Naive thymus-derived CD8-positive, alpha-beta T cell (primary cell): ENCODE data around the gene DOCK8. TPM values are rescaled to one million over a fixed set of nuclear protein-coding genes. Genes with fewer than 3 reads are reported as not detected.

Experiments
- ATAC-seq, 2 donors: fragments of 150-1000 bp; cut with Tn5 transposase in 1 of 2; sonication (Bioruptor Pico), chemical (Tn5 transposase) in 1 of 2; 1 replicate in 1 of 2; 2 replicates in 1 of 2; pipeline ENCODE4 v1.10.0; 2021; ENCODE audit warnings: mild to moderate bottlenecking in 2 of 2, moderate library complexity in 2 of 2
- POLR2A ChIA-PET: fragments of 350-600 bp; sonication (Branson Sonifier 250); formaldehyde crosslinking; loops from one replicate; lab custom pipeline; 2021; ENCODE audit warnings: antibody characterized with exemption; lab: Charles Lee
- DNase-seq, 10 donors: peaks; one replicate each; pipeline versions ENCODE4 v3.0.0 to v3.0.0-alpha.2; 2020 to 2022
- H3K27ac Mint-ChIP-seq, 10 donors: one replicate each; pipeline ENCODE4 v1.8.0; 2020 to 2022; ENCODE audit warnings: mild to moderate bottlenecking in 10 of 10, mixed read lengths in 10 of 10, moderate library complexity in 4 of 10, inconsistent platforms in 1 of 10
- H3K27me3 Mint-ChIP-seq, 5 donors: one replicate each; pipeline ENCODE4 v1.8.0; 2021 to 2022; ENCODE audit warnings: mixed read lengths in 5 of 5
- H3K36me3 Mint-ChIP-seq, 3 donors: one replicate each; pipeline ENCODE4 v1.8.0; 2020 to 2022; ENCODE audit warnings: mixed read lengths in 3 of 3, mild to moderate bottlenecking in 2 of 3, inconsistent platforms in 1 of 3
- H3K4me1 Mint-ChIP-seq, 4 donors: one replicate each; pipeline ENCODE4 v1.8.0; 2021 to 2022; ENCODE audit warnings: mixed read lengths in 4 of 4
- H3K4me3 Mint-ChIP-seq, 10 donors: one replicate each; pipeline ENCODE4 v1.8.0; 2020 to 2022; ENCODE audit warnings: mild to moderate bottlenecking in 10 of 10, mixed read lengths in 10 of 10, moderate library complexity in 6 of 10, inconsistent platforms in 1 of 10
- H3K9me3 Mint-ChIP-seq, 9 donors: one replicate each; pipeline ENCODE4 v1.8.0; 2020 to 2022; ENCODE audit warnings: mixed read lengths in 9 of 9, mild to moderate bottlenecking in 3 of 9, inconsistent platforms in 1 of 9, moderate library complexity in 1 of 9
- polyA plus RNA-seq, 3 donors: library from polyadenylated mRNA; unstranded; fragments of 300-500 nt; fragmentation: Illumina TruSeq; gene quantifications; one replicate each; pipeline ENCODE4 v1.2.3, GENCODE V29; 2021
- total RNA-seq, 8 experiments: library from RNA in 2 of 8; stranded (reverse) in 2 of 8; gene quantifications; one replicate each; pipeline ENCODE4 v1.2.3 and lab custom pipeline; 2021 to 2026

Gene DOCK8
- total and polyA plus RNA-seq, 5 experiments from 2014 or later: 41.5 to 224 (median 52.2) TPM

DNA sequence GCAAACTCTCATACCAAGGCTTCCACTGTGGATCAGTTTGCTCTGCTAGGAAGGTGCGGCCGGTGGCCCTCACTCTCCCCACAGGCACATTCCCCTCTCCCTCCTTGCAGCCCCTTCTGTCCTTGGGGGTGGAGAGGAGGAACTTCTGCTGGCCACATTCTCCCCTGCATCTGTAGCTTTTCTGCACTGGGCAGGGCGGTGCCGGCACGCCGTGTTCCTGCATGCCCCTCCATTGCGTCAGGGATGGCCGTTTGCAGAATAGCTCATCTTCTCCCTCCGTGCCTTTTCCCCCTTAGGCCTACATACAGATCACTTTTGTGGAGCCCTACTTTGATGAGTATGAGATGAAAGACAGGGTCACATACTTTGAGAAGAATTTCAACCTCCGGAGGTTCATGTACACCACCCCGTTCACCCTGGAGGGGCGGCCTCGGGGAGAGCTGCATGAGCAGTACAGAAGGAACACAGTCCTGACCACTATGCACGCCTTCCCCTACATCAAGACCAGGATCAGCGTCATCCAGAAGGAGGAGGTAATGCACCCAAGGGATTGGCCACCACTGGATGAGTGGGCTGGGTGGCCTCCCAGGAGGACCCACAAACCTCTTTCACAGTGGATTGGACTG lies 231.5 kb downstream of the DOCK8 start:
- Mint-ChIP-seq H3K9me3 (no peaks in the 10 kb centered on the region), H3K27ac (peak overlapping the region in 3 of 10 donors; percentile 37 to 54 (median 49)), H3K4me3 (peak overlapping the region in 2 of 10 donors; percentile 4 to 38), H3K27me3 (no peaks in the 10 kb centered on the region), H3K4me1 (peaks cover 5 to 30% (median 25%) of the 10 kb centered on the region in 4 donors), H3K36me3 (peaks cover under 1 to 85% (median 41%) of the 10 kb centered on the region in 3 donors)
- DNase-seq (no peak), ATAC-seq (no peak)
- POLR2A ChIA-PET: no interaction called here

DNA sequence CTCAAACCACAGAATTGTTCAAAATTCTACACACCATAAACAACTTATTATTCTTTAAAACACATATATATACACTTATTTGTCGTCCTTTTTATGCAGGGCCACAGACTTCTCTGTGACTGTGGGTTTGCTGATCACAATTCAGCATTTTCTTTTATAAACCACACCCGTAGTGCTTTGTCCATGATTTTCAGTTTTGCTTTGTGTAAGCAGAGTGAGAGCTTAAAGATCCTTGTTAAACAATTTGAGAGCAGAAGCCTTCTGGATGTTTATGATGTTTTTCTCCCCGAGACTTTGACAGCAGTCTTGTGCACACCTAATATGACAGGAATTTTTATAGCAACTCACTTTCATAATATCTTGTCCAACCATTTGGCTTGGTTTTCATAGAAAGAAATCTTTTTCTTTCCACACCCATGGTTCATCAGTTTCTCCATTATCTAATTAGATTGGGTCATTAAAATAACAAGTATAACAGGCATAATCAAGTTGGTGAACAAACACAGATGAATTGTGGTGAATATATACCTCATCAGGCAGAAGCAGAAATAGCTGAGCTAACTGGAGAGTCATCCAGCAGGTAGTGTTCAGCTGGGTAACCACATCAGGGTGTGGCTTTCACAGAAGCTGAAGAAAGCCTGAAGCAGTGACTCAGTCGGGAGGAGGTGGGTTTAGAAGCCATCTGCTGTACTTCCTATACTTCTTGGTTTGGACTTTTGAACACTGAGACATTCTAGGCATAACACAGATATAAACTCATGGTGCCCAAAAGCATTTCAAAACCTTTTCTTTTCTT lies 232.8 kb downstream of the DOCK8 start:
- peak; percentile 98 to 99 for ATAC-seq
- peak overlapping the region; percentile 38 to 88 (median 78) for H3K27ac Mint-ChIP-seq
- POLR2A ChIA-PET: no interaction called here
- peak overlapping the region in 2 of 10 donors; percentile 5 to 8 for H3K4me3 Mint-ChIP-seq
- no peaks in the 10 kb centered on the region for H3K27me3 Mint-ChIP-seq
- H3K4me1 Mint-ChIP-seq: peaks cover 5 to 27% (median 25%) of the 10 kb centered on the region in 4 donors
- H3K36me3 Mint-ChIP-seq: peaks cover 0 to 84% (median 35%) of the 10 kb centered on the region in 3 donors
- peak in 9 of 10 donors; percentile 17 to 73 (median 47) for DNase-seq
- H3K9me3 Mint-ChIP-seq: no peaks in the 10 kb centered on the region

GRCh38 chr9:450057-450456 lies 235.4 kb downstream of the DOCK8 start:
- H3K9me3 Mint-ChIP-seq: no peaks in the 10 kb centered on the region
- DNase-seq (no peak), ATAC-seq (no peak)
- POLR2A ChIA-PET: no interaction called here
- H3K27ac Mint-ChIP-seq: no peak overlapping the region
- H3K4me3 Mint-ChIP-seq: no peak overlapping the region
- H3K36me3 Mint-ChIP-seq: peaks cover 0 to 84% (median 31%) of the 10 kb centered on the region in 3 donors
- H3K4me1 Mint-ChIP-seq: peaks cover 5 to 27% (median 24%) of the 10 kb centered on the region in 4 donors
- H3K27me3 Mint-ChIP-seq: no peaks in the 10 kb centered on the region

DNA sequence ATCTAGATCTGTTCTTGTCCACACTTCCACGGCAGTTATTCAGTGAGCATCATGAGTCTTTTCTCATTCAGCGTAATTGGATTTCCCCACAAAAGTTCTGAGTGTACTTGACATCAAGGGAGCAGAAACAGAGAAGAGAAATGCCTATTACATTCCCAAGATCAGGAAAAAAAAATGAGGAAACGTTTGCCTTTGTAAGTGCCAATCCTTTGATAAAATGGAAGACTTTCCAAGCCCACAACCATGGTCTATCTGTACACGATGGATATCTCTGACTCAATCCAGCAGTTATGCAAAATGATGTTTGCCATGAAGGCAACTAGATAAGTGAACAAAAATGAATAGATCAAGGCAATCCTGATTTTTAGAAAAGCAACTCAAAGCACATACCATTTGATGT lies 235.9 kb downstream of the DOCK8 start:
- peaks cover 5 to 25% (median 21%) of the 10 kb centered on the region in 4 donors for H3K4me1 Mint-ChIP-seq
- no peaks in the 10 kb centered on the region for H3K27me3 Mint-ChIP-seq
- H3K9me3 Mint-ChIP-seq: no peaks in the 10 kb centered on the region
- no peak overlapping the region for H3K27ac Mint-ChIP-seq
- no peak overlapping the region for H3K4me3 Mint-ChIP-seq
- POLR2A ChIA-PET: no interaction called here
- ATAC-seq (no peak), DNase-seq (no peak)
- peaks cover 0 to 83% (median 26%) of the 10 kb centered on the region in 3 donors for H3K36me3 Mint-ChIP-seq

DNA sequence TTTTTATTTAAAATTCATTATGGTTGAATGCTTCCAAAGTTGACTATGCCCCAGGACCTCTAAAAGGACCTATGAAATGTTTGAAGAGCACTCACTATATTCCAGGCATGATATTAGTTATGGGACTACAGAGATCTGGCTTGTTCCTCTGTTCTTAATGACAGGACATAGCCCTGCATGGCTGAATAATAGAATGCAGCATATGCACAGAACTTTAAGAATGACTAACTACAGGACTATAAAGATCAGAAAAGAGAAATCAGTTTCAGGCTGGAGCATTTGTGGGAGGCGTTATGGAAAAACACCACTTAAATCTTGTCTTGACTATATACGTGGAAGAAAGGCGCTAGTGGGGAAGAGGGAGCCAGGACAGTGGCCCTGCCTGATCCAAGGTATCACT lies 239.2 kb downstream of the DOCK8 start:
- Mint-ChIP-seq H3K36me3 (peaks cover 0 to 88% (median 28%) of the 10 kb centered on the region in 3 donors), H3K27ac (peak overlapping the region in 1 of 10 donors; percentile 49), H3K4me1 (peaks cover 3 to 14% (median 7%) of the 10 kb centered on the region in 4 donors), H3K9me3 (no peaks in the 10 kb centered on the region), H3K27me3 (no peaks in the 10 kb centered on the region), H3K4me3 (no peak overlapping the region)
- POLR2A ChIA-PET: no interaction called here
- no peak for DNase-seq
- no peak for ATAC-seq

DNA sequence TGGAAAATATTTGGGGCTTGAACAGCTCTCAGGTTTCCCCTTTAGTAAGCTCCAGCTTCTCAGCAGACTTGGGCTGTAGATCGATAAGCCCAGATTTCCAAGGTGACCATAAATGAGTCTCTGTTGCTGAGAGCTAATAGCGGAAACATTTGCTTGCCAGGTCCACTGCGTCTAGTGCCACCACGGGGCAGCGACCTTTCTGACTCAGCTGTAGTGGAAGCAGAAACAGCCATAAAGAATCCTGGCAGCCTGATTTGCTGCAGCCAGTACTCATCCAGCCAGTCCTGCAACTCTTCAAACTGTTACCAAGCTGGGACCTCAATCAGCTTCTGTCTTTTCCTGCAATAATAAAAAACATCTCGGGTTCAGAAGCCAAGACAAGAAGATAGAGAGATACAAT lies 241.7 kb downstream of the DOCK8 start:
- H3K27ac Mint-ChIP-seq: no peak overlapping the region
- no peaks in the 10 kb centered on the region for H3K9me3 Mint-ChIP-seq
- ATAC-seq (no peak), DNase-seq (no peak)
- H3K36me3 Mint-ChIP-seq: peaks cover 5 to 83% (median 22%) of the 10 kb centered on the region in 3 donors
- H3K4me3 Mint-ChIP-seq: no peak overlapping the region
- H3K27me3 Mint-ChIP-seq: no peaks in the 10 kb centered on the region
- peaks cover 3 to 29% (median 14%) of the 10 kb centered on the region in 4 donors for H3K4me1 Mint-ChIP-seq
- POLR2A ChIA-PET: no interaction called here

- H3K4me1 Mint-ChIP-seq: peaks cover 5 to 29% (median 15%) of the 10 kb centered on the region in 4 donors
- peaks cover 5 to 83% (median 13%) of the 10 kb centered on the region in 3 donors for H3K36me3 Mint-ChIP-seq
- no peaks in the 10 kb centered on the region for H3K27me3 Mint-ChIP-seq
- ATAC-seq: no peak
- POLR2A ChIA-PET: no interaction called here
- H3K4me3 Mint-ChIP-seq: no peak overlapping the region
- H3K27ac Mint-ChIP-seq: peak overlapping the region in 6 of 10 donors; percentile 10 to 83 (median 64)
- DNase-seq: no peak
- H3K9me3 Mint-ChIP-seq: no peaks in the 10 kb centered on the region
Observed at GRCh38 chr9:458590-458989, 243.9 kb downstream of the DOCK8 start.

GRCh38 chr9:459491-460444 lies 245.1 kb downstream of the DOCK8 start:
- POLR2A ChIA-PET: interaction anchor here (1.6 kb wide), 1 partner anchor 11 kb away, joined by 7 read pairs; no protein-coding TSS in a partner anchor
- Mint-ChIP-seq H3K9me3 (no peaks in the 10 kb centered on the region), H3K4me3 (no peak overlapping the region), H3K4me1 (peaks cover 6 to 29% (median 15%) of the 10 kb centered on the region in 4 donors), H3K36me3 (peaks cover 5 to 83% (median 18%) of the 10 kb centered on the region in 3 donors), H3K27ac (peak overlapping the region in 7 of 10 donors; percentile 8 to 79 (median 71)), H3K27me3 (no peaks in the 10 kb centered on the region)
- ATAC-seq (peak; percentile 28 to 30), DNase-seq (no peak)

GRCh38 chr9:462121-462520 lies 247.5 kb downstream of the DOCK8 start:
- Mint-ChIP-seq H3K36me3 (peaks cover 15 to 75% (median 26%) of the 10 kb centered on the region in 3 donors), H3K27me3 (no peaks in the 10 kb centered on the region), H3K4me1 (peaks cover 6 to 29% (median 12%) of the 10 kb centered on the region in 4 donors), H3K27ac (peak overlapping the region in 7 of 10 donors; percentile 11 to 76 (median 43)), H3K9me3 (no peaks in the 10 kb centered on the region), H3K4me3 (no peak overlapping the region)
- POLR2A ChIA-PET: no interaction called here
- no peak for DNase-seq
- no peak for ATAC-seq

GRCh38 chr9:462606-463005 lies 247.9 kb downstream of the DOCK8 start:
- DNase-seq (no peak), ATAC-seq (no peak)
- no peak overlapping the region for H3K4me3 Mint-ChIP-seq
- no peaks in the 10 kb centered on the region for H3K27me3 Mint-ChIP-seq
- H3K27ac Mint-ChIP-seq: peak overlapping the region in 8 of 10 donors; percentile 19 to 85 (median 70)
- peaks cover 15 to 70% (median 22%) of the 10 kb centered on the region in 3 donors for H3K36me3 Mint-ChIP-seq
- POLR2A ChIA-PET: no interaction called here
- peaks cover 3 to 26% (median 11%) of the 10 kb centered on the region in 4 donors for H3K4me1 Mint-ChIP-seq
- no peaks in the 10 kb centered on the region for H3K9me3 Mint-ChIP-seq

DNA sequence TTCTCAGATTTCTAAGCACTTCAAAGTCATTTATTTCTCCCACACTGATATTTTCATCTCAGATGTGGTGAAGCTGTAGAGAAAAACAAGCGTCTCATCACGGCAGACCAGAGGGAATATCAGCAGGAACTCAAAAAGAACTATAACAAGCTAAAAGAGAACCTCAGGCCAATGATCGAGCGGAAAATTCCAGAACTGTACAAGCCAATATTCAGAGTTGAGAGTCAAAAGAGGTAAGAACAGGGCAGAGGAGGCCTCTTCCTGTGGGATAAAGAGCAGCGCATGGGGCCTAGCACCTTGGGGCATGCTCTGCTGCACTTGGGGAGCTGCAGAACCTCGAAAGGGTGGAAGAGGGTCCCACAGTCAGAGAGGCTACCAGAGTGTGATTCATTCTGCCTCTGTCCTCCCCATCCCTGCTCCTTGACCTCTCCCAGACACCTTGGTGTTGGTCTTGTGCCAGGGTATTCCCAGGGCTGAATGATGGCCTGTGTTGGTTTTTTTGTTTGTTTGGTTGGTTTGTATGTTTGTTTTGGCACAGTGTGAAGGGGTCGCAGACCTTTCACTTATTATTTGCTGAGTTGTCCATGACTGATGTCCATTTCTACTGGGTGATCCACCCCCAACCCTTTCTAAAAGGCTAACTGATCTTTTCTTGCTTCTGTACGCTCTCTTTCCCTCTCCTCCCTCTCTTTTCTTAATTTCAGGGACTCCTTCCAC lies 248.9 kb downstream of the DOCK8 start:
- H3K4me3 Mint-ChIP-seq: no peak overlapping the region

More for the DNA sequence above, 248.9 kb downstream of the DOCK8 start:
- H3K36me3 Mint-ChIP-seq: peaks cover 15 to 60% (median 19%) of the 10 kb centered on the region in 3 donors
- DNase-seq: no peak
- ATAC-seq: no peak
- POLR2A ChIA-PET: no interaction called here
- H3K27me3 Mint-ChIP-seq: no peaks in the 10 kb centered on the region
- peaks cover 3 to 23% (median 11%) of the 10 kb centered on the region in 4 donors for H3K4me1 Mint-ChIP-seq
- H3K9me3 Mint-ChIP-seq: no peaks in the 10 kb centered on the region
- peak overlapping the region in 3 of 10 donors; percentile 11 to 63 (median 51) for H3K27ac Mint-ChIP-seq
